Endodermal cell (in vitro differentiated cells): Measurements from ENCODE around the gene RTRAF. TPM values are rescaled to one million over a fixed set of nuclear protein-coding genes. Genes with fewer than 3 reads are reported as not detected.

Experiments
- DNase-seq: peaks from one replicate; pipeline ENCODE4 v3.0.0-alpha.2; 2017
- H3K27ac ChIP-seq: 2 replicates; pipeline ENCODE4 v1.5.1; 2013; ENCODE audit warnings: mild to moderate bottlenecking, low read depth, low read length, moderate library complexity
- H3K27me3 ChIP-seq: 2 replicates; pipeline ENCODE4 v1.6.1; 2013; ENCODE audit warnings: mild to moderate bottlenecking, low read length, moderate library complexity; ENCODE audit not compliant: insufficient read depth, control insufficient read depth, poor library complexity, severe bottlenecking
- H3K36me3 ChIP-seq: 2 replicates; pipeline ENCODE4 v1.7.0; 2013; ENCODE audit warnings: mild to moderate bottlenecking, low read length, moderate library complexity; ENCODE audit not compliant: control insufficient read depth, insufficient read depth
- H3K4me1 ChIP-seq: one replicate; pipeline ENCODE4 v1.7.0; 2013; ENCODE audit warnings: low read length; ENCODE audit not compliant: control insufficient read depth, insufficient read depth
- H3K4me3 ChIP-seq: 2 replicates; pipeline ENCODE4 v1.5.1; 2013; ENCODE audit warnings: mild to moderate bottlenecking, low read length, moderate library complexity
- H3K9ac ChIP-seq: 2 replicates; pipeline ENCODE4 v1.6.1; 2013; ENCODE audit warnings: mild to moderate bottlenecking, low read length, moderate library complexity; ENCODE audit not compliant: poor library complexity, severe bottlenecking; ENCODE audit errors: extremely low read depth
- H3K9me3 ChIP-seq: 2 replicates; pipeline ENCODE4 v1.6.1; 2013; ENCODE audit warnings: mild to moderate bottlenecking, low read length, moderate library complexity; ENCODE audit not compliant: control insufficient read depth
- H3K27ac Mint-ChIP-seq: 2 replicates; pipeline ENCODE4 v1.8.0; 2020; ENCODE audit warnings: mixed read lengths
- H3K27me3 Mint-ChIP-seq: 2 replicates; pipeline ENCODE4 v1.8.0; 2021; ENCODE audit warnings: mild to moderate bottlenecking, mixed read lengths; ENCODE audit not compliant: insufficient read depth
- H3K36me3 Mint-ChIP-seq: 2 replicates; pipeline ENCODE4 v1.8.0; 2020; ENCODE audit warnings: low read depth, mixed read lengths
- H3K4me1 Mint-ChIP-seq: 2 replicates; pipeline ENCODE4 v1.8.0; 2020; ENCODE audit warnings: mixed read lengths
- H3K4me3 Mint-ChIP-seq: 2 replicates; pipeline ENCODE4 v1.8.0; 2020; ENCODE audit warnings: mild to moderate bottlenecking, moderate library complexity, mixed read lengths
- H3K9me3 Mint-ChIP-seq: 2 replicates; pipeline ENCODE4 v1.8.0; 2020; ENCODE audit warnings: mild to moderate bottlenecking, mixed read lengths
- CTCF ChIP-seq: fragments of 200-600 bp; sonication (generic); conservative IDR thresholded peaks from 2 replicates; pipeline ENCODE4 v1.5.0; 2021; ENCODE audit warnings: antibody characterized with exemption, mild to moderate bottlenecking
- WGBS, 2 experiments: methylation state at CpG; one replicate each; pipeline versions ENCODE4 v1.1.5 to v1.1.7; 2013; ENCODE audit warnings: missing lambda C conversion rate in 2 of 2, mixed read lengths in 1 of 2; ENCODE audit not compliant: insufficient coverage in 1 of 2, insufficient read length in 1 of 2; 5-methylcytosine and 5-hydroxymethylcytosine counted together
- total RNA-seq, 2 donors: library from RNA; stranded (reverse); fragmentation: NEBNext Ultra II Directional in 1 of 2; extraction: Animal tissue kit (Norgen Biotek cat#: 25700) in 1 of 2; gene quantifications; 2 replicates in 1 of 2; 3 replicates in 1 of 2; pipeline ENCODE4 v1.2.1, GENCODE V29; 2021

RTRAF gene
- total RNA-seq, 2 donors from 2014 or later = 284 to 307 TPM

DNA sequence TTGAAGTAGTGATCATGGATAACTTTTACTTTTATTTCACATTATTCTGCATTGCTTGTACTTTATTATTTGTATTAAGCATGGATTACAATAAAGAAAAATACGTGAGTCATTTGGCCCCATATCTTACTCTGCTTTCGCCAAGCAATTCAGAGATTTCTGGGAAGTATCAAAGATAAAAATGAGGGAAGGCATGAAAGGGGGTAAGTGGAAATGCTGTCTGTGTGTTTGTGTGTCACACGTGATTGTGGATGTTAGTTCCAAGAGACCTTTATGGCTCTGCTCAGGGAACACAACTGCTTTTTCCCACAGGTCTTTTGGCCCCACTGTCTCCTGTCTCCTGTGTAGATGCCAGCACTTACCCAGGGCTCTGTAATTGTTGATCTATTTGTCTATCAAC, 69.0 kb downstream of the RTRAF start:
- no peaks in the 10 kb centered on the region for H3K36me3 Mint-ChIP-seq
- no peaks in the 10 kb centered on the region for H3K9me3 Mint-ChIP-seq

GRCh38 chr14:52059649-52060048, 70.3 kb downstream of the RTRAF start:
- H3K27me3 Mint-ChIP-seq = peaks cover 12% of the 10 kb centered on the region
- Histone ChIP-seq H3K9ac (no peak overlapping the region), H3K36me3 (no peaks in the 10 kb centered on the region), H3K4me1 (no peaks in the 10 kb centered on the region), H3K4me3 (no peak overlapping the region), H3K9me3 (no peaks in the 10 kb centered on the region), H3K27ac (no peak overlapping the region), H3K27me3 (peaks cover 8% of the 10 kb centered on the region)
- DNase-seq = no peak
- H3K4me3 Mint-ChIP-seq = no peak overlapping the region
- H3K36me3 Mint-ChIP-seq = no peaks in the 10 kb centered on the region
- no peaks in the 10 kb centered on the region for H3K9me3 Mint-ChIP-seq
- no peaks in the 10 kb centered on the region for H3K4me1 Mint-ChIP-seq
- TF ChIP-seq CTCF = no peak
- no peak overlapping the region for H3K27ac Mint-ChIP-seq

More for the DNA sequence above, 69.0 kb downstream of the RTRAF start:
- Histone ChIP-seq H3K36me3 (no peaks in the 10 kb centered on the region), H3K9ac (no peak overlapping the region), H3K4me3 (no peak overlapping the region), H3K4me1 (no peaks in the 10 kb centered on the region), H3K27ac (no peak overlapping the region), H3K9me3 (no peaks in the 10 kb centered on the region), H3K27me3 (peaks cover 8% of the 10 kb centered on the region)
- WGBS, 2 experiments = 88 to 100% methylated on average over 1 to 3 of the region's 3 CpGs
- Mint-ChIP-seq H3K27ac (no peak overlapping the region), H3K4me1 (no peaks in the 10 kb centered on the region), H3K27me3 (peaks cover 15% of the 10 kb centered on the region), H3K4me3 (no peak overlapping the region)
- TF ChIP-seq CTCF = no peak
- DNase-seq = no peak

DNA sequence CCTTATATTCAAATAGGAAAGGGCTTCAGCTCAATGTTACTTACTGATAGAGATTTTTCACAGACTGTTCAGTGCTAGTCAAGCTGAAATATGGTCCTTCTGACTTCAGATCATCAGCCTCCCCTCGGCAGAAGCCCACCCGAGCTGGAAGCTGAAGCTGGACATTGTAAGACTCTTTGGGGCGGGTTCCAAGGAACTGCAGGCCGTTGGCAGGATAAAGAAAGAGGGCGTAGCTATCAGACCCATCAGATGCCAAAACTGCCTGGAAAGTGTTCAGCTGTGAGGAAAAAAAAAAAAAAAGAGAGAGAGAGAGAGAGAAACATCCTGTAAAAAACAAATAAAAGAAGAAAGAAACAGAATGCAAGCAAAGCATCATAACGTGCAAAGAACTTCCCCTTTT, 70.7 kb downstream of the RTRAF start:
- Histone ChIP-seq H3K4me3 (no peak overlapping the region), H3K36me3 (no peaks in the 10 kb centered on the region), H3K9ac (no peak overlapping the region), H3K27ac (no peak overlapping the region), H3K27me3 (peaks cover 8% of the 10 kb centered on the region), H3K4me1 (no peaks in the 10 kb centered on the region), H3K9me3 (no peaks in the 10 kb centered on the region)
- H3K27ac Mint-ChIP-seq = no peak overlapping the region
- H3K9me3 Mint-ChIP-seq = no peaks in the 10 kb centered on the region
- no peaks in the 10 kb centered on the region for H3K4me1 Mint-ChIP-seq
- TF ChIP-seq CTCF = no peak
- H3K36me3 Mint-ChIP-seq = no peaks in the 10 kb centered on the region
- peaks cover 17% of the 10 kb centered on the region for H3K27me3 Mint-ChIP-seq
- 86 to 96% methylated on average over 4 to 6 of the region's 6 CpGs for WGBS, 2 experiments
- no peak overlapping the region for H3K4me3 Mint-ChIP-seq
- DNase-seq = no peak

Other genes with a start within 250 kb of the RTRAF start
- 10 to 100 TPM; 47.9 to 51.6 TPM for gene GNG2, start 128.9 kb upstream of the RTRAF start, total RNA-seq
- 1 to 10 TPM; 1.7 to 2.9 TPM for gene NID2, start 79.5 kb downstream of the RTRAF start, total RNA-seq